IPS DF 4.7 (cell line): Measurements from ENCODE around the gene BCL7A.
"Not testable (repeated sequence)": the region's sequence is repeated elsewhere in the genome, so short reads cannot be mapped to it uniquely, and the experiment has no call there.

Experiments
- DNase-seq: peaks from one replicate; pipeline ENCODE4 v3.0.0-alpha.2; 2013; ENCODE audit warnings: low spot score; ENCODE audit errors: extremely low read depth

The BCL7A gene

DNA sequence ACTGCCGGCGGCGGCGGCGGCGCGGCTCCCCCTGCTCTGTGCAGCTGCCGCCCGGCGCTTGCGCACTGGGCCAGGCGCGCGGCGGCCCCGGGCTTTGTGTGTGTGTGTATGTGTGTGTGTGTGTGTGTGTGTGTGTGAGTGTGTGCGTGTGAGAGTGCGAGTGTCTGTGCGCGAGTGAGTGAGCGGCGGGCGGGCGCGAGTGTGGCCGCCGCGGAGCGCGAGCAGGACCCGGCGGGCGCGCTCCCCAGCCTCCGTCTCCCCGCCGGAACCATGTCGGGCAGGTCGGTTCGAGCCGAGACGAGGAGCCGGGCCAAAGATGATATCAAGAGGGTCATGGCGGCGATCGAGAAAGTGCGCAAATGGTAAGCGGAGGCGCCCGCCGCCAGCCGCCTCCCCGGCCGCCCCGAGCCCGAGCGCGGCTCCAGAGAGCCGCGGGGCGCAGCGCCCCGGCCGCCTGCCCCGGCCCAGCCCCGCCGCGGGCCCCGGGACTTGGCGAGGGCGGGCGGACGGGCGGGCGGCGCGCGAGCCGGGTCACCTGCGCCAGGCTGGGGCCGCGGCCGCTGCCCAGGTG is at the start of gene BCL7A:
Gene BCL7A, plus strand, starts transcription at position 63 of the 571 bp plus-strand sequence. Its CDS starts 208 bp downstream, at position 271.
- no peak for DNase-seq

DNA sequence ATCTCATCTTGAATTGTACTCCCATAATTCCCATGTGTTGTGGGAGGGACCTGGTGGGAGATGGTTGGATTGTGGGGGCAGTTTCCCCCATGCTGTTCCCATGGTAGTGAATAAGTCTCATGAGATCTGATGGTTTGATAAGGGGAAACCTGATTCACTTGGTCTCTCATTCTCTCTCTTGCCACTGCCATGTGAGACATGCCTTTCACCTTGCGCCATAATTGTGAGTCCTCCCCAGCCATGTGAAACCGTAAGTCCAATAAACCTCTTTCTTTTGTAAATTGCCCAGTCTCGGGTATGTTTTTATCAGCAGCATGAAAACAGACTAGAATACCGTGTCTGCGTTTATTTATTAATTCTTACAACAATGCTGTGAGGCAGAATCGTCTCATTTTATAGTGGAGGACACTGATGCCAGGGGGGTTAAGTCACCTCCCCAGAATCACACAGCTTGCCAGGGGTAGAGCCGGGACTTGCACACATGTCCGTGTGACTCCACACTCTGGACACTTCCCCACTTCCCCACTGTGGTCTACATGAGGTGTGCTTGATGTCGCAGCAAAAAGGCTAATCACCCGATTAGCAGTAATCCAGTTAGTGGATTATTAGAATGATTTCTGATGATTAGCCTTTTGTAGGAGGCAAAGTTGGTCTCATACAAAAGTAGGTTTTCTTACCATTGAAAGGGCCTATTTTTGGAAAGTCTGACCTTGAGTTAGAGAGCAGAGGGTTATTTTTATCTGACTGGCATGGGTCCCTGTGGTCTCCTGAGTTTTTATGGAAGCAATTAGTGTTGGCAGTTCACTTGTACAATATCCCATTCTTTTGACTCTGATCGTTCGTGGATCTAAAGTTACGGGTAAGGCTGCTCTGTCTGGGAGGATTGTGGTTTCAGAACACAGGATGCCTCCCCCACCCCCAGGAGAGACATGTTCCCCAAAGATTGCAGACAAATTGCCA is 47.4 kb upstream of the BCL7A start:
- no peak for DNase-seq

DNA sequence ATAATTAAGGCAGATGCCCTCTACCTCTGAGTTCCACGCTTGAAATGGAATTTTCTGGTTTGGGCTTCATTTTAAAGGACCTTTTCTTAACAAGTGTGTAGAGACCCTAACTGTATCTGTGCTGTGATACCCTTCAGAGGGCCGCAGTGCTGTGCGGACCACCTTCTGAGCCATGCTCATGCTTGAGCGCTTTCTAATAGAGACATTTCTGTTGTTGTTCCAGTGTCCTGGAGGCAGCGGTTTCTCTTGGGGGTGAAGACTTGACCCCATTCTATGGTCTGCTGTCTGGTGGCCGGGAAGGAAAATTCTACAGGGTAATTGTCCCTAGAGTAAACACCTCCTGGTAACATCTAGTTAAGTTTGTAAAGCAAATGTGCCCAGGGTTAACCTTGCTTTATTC is 46.7 kb upstream of the BCL7A start:
- no peak for DNase-seq

DNA sequence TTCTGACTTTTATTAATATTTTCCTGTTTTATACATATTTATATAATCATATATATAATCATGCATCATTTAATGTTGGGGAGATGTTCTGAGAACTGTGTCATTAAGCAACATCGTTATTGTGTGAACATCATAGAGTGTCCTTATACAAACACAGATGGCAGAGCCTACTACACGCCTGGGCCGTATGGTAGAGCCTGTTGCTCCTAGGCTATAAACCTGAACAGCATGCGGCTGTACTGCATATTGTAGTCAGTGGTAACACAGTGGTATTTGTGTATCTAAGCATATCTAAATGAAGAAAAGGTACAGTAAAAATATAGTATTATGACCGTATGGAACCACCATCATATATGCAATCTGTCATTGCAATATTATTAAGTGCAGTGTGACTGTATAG is 44.7 kb upstream of the BCL7A start:
- DNase-seq: no peak

DNA sequence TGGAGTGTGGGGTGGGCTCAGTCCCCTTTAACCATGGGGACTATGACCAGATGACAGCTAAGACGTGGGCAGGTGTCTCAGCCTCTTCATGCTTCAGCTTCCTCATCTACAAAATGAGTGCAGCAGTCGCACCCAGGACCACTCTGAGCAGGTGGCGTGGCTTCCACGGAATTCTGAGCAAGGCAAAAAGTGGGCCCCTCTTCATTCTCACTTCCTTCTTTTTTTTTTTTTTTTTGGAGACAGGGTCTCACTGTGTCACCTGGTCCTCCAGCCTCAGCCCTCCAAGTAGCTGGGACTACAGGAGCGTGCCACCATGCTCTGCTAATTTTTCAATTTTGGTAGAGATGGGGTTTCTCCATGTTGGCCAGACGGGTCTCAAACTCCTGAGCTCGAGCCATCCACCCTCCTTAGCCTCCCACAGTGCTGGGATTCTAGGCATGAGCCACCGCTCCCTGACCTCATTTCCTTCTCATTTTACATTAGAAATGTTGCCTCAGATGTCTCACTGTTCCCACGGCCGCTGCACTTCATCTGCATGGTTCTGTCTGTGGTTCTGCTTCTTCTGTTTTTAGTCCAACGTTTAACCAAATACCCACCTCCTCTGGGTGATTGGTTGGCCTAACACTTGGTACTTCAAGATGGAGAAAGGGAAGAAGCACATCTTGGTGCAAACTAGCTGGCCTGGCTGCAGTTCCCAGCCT is 41.3 kb upstream of the BCL7A start:
- DNase-seq: no peak

DNA sequence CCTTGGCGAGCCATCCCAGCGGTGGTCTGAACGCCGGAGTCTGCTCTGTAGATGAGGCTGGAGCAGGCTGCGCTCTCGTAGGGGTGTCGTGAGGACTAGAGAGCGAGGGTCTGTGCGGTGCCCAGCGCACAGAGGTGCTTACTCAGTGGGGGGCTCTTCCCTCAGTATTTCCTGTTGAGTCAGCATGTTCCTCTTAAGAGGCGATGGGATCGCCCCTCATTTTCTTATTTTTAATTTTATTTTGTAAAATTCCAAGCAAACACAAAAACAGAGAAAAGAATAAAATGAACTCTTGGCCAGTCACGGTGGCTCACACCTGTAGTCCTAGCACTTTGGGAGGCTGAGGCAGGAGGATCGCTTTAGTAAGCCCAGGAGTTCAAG is 40.8 kb upstream of the BCL7A start:
- no peak for DNase-seq

DNA sequence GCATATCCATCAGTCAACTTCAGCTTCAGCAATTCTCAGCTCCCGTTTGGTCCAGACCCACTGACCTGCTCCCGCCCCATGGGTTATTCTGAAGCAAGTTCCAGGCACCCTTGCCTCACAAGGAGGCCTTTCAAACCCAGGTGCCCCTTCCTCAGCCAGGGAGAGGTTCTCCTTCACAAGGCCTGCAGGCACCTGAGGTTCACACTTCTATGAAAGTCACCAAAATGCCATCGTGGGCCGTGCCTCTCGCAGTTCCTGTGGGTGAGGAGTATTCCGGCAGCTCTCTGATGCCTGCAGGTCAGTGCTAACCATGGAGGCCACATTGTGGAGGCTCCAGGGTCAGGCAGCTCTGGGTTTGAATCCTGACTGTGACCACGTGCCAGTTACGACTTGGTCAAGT is 40.2 kb upstream of the BCL7A start:
- no peak for DNase-seq

DNA sequence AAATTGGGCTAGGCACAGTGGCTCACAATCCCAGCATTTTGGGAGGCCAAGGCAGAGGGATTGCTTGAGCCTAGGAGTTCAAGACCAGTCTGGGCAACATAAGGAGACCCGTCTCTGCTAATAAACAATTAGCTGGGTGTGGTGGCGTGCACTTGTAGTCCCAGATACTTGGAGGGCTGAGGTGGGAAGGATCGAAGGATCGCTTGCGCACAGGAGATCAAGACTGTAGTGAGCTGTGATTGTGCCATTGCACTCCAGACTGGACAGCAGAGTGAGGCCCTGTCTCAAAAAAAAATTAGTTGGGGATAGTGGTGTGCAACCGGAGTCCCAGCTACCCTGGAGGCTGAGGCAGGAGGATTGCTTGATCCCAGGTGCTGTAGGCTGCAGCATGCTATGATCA is 38.7 kb upstream of the BCL7A start:
- no peak for DNase-seq

DNA sequence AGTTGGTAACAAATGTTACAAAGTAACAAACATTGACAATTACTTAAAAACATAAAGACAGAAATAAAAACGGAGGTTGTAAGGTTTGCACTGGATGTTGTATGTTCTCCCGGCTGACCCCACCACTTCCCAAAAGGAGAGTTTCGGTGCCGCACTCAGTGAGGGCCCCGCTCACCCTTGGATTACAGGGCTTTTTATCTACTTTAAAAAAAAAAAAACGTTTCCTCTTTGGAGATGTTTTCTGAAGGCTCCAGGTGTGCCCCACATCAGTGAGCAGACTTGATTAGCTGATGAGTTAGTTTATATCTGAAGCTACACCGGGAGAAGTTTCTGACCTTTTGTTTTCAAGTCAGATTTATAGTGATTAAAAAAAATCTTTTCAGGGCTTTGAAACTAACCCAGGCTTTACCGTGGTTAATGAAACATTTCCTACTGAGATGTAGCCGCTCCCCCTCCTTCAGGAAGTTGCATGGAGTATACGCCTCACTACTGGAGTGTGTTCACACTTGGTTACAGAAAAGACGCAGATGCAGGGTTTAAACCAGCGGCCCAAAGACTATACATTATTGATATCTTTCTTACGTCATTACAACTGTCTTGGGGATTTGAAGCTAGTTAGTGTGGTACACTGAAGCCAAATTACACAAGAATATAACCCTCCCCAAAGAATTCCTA is 38.0 kb upstream of the BCL7A start:
- DNase-seq: no peak

DNA sequence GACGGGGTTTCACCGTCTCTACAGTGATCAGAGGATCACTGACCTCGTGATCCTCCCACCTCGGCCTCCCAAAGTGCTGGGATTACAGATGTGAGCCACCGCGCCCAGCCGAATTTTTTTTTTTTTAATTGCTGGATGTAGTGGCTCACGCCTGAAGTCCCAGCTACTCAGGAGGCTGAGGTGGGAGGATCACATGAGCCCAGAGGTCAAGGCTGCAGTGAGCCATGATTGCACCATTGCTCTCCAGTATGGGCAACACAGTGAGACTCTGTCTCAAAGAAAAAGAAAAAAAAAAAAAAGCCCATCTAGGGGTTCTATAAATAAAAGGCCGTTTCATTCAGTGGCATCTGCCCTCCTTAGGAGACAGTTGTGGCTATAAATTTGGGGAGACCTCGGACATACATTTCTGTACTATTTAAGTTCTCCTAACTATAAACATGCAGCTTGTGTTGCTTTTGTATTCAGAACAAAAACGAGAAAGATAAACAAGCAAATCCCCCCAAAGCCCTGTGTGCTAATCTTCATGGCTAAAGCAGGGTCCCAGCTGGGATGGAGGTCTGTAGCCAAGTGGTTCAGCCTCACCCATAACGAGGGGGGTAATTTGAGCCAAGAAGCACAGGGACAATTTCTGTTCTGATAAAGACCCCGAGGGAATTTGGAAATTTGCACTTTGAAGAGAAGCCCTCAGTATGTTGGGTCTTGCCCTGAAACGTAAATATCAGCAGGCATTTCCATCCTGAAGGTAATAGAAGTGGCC is 35.0 kb upstream of the BCL7A start:
- DNase-seq: no peak

DNA sequence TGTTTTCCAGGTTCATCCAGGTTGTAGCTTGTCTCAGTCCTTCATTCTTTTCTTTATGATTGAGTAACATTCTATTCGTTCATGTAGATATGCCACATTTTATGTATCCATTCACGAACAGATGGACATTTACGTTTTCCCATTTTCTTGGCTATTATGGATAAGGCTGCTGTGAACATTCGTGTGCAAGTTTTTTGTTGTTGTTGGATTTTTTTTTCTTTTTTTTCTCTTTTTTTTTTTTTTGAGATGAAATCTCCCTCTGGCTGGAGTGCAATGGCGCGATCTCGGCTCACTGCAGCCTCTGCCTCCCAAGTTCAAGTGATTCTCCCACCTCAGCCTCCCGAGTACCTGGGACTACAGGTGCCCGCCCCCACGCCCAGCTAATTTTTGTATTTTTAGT is 33.2 kb upstream of the BCL7A start:
- not testable (repeated sequence) for DNase-seq

DNA sequence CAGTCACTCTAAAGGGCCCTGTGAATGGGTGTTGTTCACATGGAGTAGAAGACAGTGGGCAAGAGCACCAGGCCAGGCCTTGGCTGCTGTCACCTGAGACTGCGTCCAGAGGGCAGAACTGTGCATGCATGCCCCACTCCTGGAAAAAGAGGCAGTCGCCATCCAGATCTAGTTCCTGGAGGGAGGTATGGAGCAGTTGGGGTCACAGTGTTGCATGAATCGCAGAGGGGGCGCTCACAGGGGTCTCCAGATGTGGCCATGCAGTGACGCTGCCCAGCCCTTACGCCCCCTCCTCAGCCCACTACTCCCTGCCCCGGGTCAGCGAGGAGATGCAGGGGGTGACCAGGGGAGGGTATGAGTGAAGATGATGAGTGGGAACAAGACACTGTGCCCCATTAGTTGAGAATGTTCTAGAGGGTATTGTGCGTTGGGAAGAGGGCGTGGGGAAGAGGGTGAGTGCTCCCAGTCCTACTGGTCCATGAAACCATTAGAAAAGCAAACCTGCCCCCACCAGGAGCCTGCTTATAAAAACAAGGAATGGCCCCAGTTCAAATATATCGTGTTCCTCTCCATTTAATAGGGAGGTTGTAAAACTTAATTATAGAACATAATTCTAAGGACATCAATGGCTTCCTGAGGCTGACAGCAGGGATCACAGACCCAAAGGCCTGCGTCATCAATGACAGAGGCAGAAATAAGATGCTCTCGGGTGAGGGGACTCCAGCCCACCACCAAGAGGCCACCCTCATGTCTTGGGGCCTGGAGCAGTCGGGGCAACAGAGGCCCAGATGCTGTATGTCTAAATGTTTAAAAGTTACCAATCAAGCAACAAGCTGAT is 32.2 kb upstream of the BCL7A start:
- no peak for DNase-seq

DNA sequence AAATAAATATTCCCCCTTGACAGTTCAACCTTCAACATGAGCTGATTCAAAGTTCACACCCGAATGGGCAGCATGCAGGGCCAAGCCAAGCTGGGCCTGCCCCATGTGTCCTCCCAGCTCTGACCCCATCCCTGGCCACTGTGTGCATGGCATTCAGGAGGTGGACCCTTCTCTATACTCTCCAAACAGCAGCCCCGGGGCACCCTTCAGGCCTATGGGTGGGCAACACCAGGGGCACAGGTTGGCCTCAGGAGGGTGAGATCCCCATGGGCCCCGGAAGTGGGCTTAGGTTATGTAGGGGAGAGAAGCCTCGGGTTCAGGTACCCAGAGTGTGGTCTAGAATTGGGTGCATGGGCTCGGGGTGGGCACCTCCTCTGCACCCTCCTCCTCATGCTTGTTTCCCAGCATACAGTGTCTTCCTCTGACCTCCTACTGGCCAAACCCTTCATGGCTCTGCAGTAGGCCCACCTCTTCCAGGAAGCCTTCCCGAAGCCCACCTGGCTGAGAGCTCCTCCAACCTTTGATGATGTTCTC is 31.5 kb upstream of the BCL7A start:
- no peak for DNase-seq

DNA sequence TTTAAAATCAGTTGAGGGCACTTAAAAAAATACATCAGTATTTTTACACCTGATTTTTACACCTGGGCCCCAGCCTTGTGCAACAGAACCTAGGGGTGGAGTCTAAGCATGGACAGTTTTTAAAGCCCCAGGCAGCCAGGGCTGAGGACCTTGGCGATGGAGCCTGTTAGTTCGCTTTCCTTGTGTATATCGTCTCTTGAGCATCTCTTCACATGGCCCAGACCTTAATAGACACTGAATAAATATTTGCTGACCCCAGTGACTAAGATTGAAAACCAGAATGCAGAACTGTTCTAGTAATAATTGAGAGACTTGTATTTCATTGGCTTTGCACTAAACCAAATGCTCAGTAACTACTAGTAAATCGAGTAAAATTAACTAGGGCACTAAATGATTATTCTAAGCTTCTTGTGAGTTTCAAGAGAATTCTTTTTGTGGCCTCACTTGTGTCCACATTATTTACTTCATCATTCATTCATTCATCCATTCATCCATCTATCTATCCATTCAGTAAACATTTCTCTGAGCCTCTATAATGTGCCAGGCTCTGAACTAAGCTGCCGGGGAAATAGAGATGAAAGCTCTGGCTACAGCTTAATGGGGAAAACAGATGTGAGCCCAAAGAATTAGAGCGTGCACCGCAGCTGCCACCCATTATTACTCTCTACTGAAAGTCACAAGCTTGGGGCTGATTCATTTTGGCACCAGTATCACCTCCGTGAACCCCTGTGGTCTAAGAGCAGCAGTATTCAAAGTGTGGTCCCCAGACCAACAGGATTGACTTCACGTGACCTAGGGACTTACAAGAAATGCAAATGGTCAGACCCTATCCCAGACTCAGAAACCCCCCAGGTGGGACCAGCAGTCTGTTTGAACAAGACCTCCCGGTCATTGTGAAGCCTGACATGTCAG is 30.7 kb upstream of the BCL7A start:
- DNase-seq: no peak

DNA sequence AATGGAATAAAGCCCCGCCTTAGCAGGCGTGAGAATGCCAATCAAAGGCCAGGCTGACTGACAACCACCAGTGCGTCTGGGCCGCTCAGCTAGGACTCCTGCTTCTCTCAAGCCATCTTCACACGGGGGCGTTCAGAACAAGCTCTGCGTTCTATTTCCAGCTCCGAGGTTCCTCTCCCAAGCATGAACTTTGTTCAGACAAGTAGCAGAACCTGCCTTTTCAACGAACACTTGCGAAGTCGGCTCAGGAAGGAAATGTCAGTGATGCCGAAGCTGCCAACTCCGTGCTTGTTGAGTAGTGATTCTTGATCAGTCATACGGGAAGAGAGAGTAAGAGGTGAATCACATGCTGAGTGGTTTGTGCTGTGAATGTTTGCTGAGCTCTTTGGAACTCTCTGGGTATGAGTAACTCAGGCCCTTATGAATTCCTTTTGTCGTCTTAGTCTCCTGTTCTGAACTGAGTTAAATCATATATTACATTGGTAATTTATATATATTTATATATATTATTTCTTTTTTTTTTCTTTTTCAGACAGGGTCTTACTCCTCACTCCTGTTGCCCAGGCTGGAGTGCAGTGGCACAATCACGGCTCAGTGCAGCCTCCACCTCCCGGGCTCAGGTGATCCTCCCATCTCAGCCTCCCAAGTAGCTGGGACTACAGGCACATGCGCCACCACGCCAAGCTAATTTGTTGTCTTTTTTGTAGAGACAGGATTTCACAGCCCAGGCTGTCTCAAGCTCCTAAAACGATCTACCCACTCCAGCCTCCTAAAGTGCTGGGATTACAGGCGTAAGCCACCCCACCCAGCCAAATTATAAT is 29.4 kb upstream of the BCL7A start:
- DNase-seq: no peak

DNA sequence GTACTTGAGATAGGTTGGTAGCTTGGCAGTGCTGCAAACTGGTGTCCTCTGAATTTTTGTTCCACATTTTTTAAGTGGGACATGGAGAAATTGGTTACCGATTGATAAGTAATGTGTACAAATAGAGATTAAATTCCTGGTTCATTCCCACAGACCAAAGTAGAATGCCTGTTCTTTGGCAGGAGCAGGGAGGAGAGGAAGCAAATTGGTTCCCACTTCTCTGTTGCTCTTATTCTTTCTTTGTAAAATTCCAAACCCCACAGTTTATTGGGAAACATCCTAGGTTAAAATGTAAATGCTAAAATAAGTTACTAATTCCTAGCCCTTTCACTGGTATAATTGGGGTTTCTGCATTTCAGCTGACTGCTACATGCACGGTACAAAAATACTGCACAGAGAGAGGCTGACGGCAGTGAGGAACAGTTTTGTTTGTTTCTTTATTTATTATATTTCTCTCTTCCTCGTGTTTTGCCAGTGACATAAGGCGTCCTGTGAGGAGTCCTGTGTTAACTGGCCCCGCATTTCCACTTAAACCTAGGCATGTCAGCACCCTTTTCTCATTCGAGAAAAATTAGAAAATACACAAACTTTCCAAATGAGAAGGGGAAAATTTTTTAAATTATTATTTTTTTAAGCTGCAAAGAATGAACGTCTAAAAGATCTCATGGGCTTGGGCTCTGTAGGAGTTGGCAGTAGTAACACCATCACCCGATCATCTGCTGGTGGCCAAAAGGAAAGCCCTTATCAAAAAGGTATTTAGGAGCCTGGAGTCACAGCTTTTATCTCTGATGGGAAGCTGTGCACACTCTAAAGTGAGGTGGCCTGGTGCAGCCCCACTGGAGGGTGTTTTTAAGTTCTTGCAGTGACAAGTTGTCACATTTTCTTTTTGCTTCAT is 25.4 kb upstream of the BCL7A start:
- DNase-seq: no peak
